Mucosa of gallbladder (tissue), 1 donor: ENCODE data around the gene TSNAX. TPM values are rescaled to one million over a fixed set of nuclear protein-coding genes. Genes with fewer than 3 reads are reported as not detected.

Experiments used
- DNase-seq: peaks from one replicate; pipeline ENCODE4 v3.0.0-alpha.2; 2020; ENCODE audit warnings: low spot score
- total RNA-seq: library from RNA; stranded (reverse); gene quantifications from one replicate; pipeline ENCODE4 v1.2.1, GENCODE V29; 2021
- donor health status: DM: no; HTN: no; CAD: no.

The TSNAX gene
- total RNA-seq, 1 donor from 2014 or later: 31.7 TPM

GRCh38 chr1:231518485-231519034 is 9.9 kb upstream of the TSNAX start:
- DNase-seq: no peak

- DNase-seq: no peak
These were observed 9.3 kb upstream of the TSNAX start for GRCh38 chr1:231519166-231519565.

GRCh38 chr1:231522038-231522437 is 6.4 kb upstream of the TSNAX start:
- DNase-seq: no peak

- DNase-seq: no peak
These were observed 5.4 kb upstream of the TSNAX start for GRCh38 chr1:231522931-231523642.

GRCh38 chr1:231523816-231524215 is 4.7 kb upstream of the TSNAX start:
- DNase-seq: no peak

GRCh38 chr1:231526536-231526935 is 1.9 kb upstream of the TSNAX start:
- no peak for DNase-seq

GRCh38 chr1:231527586-231528171 is 790 bp upstream of the TSNAX start:
- no peak for DNase-seq

GRCh38 chr1:231533240-231533639 is 4.8 kb downstream of the TSNAX start:
- no peak for DNase-seq

GRCh38 chr1:231534703-231535159 is 6.3 kb downstream of the TSNAX start:
- DNase-seq: no peak

GRCh38 chr1:231536099-231536498 is 7.6 kb downstream of the TSNAX start:
- no peak for DNase-seq

GRCh38 chr1:231540847-231541246 is 12.4 kb downstream of the TSNAX start:
- DNase-seq: no peak

GRCh38 chr1:231541842-231542241 is 13.4 kb downstream of the TSNAX start:
- DNase-seq: no peak

GRCh38 chr1:231544943-231545592 is 16.6 kb downstream of the TSNAX start:
- no peak for DNase-seq

GRCh38 chr1:231546693-231547092 is 18.2 kb downstream of the TSNAX start:
- no peak for DNase-seq

- no peak for DNase-seq
These were observed 21.4 kb downstream of the TSNAX start for GRCh38 chr1:231549733-231550447.

GRCh38 chr1:231550448-231550781 is 21.9 kb downstream of the TSNAX start:
- DNase-seq: no peak

GRCh38 chr1:231553320-231553719 is 24.9 kb downstream of the TSNAX start:
- no peak for DNase-seq

- no peak for DNase-seq
These were observed 26.5 kb downstream of the TSNAX start for GRCh38 chr1:231554969-231555368.

GRCh38 chr1:231557411-231557810 is 28.9 kb downstream of the TSNAX start:
- DNase-seq: no peak

- no peak for DNase-seq
These were observed 29.6 kb downstream of the TSNAX start for GRCh38 chr1:231557898-231558707.

GRCh38 chr1:231558708-231559185 is 30.3 kb downstream of the TSNAX start:
- DNase-seq: no peak
